ENCODE measurements around the gene KLF8.
"Not testable (repeated sequence)": the region's sequence is repeated elsewhere in the genome, so short reads cannot be mapped to it uniquely, and the experiment has no call there.

The KLF8 gene

DNA sequence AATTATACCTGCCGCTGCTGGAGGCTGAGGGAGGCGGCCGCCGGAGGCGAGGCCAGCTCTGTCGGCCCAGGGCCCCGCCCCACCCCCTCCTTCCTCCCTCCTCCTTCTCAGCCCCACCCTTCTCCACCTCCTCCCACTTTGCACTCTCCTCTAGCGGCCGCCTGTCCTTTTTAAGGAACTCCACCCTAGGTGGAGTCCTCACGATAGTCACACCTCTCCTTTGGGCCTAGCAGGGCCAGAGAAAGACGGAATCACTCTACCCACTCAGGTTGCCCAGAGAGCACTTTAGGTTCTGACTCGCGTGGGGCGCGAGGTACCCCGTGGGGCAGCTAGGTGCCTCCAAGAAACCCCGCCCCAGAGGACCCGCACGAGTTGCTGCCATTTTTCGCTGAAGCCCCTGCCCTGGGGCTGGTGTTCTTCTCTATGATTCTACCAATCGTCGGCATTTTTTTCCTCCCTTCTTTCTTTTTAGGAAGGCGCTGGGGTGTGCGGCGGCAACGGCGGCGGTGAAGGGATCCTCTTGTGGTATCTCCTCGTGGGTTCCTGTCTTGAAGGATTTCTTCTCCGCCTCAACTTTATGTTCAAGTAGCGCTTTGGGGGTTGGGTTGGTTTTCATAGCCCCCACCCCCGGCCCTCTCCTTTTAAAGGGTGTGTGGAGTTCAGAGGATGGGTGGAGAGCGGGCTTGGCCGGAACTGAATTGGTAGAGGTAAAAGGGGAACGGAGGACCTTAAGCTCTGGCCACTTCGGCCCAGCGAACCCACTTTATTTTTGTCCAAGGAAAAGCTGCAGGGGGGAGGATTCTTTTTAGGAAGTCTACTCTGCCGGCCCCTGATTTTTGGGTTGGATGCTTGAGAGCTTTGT, at the start of gene KLF8:
Gene KLF8 (plus strand): TSS at position 136 of the 862 bp plus-strand sequence. CDS start 979 bp downstream, outside the sequence.
- peak; percentile 23 for DNase-seq

- not testable (repeated sequence) for DNase-seq
Observed at GRCh38 chrX:56206945-56207344, 25.2 kb upstream of the KLF8 start.

- DNase-seq = no peak
Observed at GRCh38 chrX:56211701-56212100, 20.5 kb upstream of the KLF8 start.

DNA sequence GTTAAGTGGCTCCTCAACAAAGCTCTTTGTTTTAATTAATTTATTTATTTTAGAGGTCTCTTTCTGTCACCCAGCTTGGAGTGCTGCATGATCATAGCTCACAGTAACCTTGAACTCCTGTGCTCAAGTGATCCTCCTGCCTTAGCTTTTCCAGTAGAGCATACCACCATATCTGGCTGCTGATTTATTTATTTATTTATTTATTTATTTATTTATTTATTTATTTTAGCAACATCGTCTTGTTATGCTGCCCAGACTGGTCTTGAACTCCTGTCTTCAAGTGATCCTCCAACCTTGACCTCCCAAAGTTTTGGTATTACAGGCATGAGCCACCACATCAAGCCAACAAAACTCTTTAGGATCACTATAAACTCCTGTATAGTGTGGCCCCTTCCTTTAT, 15.8 kb upstream of the KLF8 start:
- no peak for DNase-seq

DNA sequence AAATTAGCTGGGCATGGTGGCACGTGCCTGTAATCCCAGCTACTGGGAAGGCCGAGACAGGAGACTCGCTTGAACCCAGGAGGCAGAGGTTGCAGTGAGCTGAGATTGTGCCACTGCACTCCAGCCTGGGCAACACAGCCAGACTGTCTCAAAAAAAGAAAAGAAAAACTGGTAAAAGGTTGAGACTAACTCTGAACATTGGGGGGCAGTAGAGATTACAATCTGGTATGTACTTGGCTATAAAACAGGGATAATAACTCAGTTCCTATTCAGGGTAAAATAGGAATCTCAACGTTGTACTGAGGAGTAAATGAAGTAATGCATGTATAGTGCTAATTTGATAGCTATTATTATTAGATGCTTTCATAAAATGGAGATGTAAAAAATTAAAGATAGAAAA, 12.5 kb upstream of the KLF8 start:
- no peak for DNase-seq

- no peak for DNase-seq
Observed at GRCh38 chrX:56221101-56221500, 11.1 kb upstream of the KLF8 start.

DNA sequence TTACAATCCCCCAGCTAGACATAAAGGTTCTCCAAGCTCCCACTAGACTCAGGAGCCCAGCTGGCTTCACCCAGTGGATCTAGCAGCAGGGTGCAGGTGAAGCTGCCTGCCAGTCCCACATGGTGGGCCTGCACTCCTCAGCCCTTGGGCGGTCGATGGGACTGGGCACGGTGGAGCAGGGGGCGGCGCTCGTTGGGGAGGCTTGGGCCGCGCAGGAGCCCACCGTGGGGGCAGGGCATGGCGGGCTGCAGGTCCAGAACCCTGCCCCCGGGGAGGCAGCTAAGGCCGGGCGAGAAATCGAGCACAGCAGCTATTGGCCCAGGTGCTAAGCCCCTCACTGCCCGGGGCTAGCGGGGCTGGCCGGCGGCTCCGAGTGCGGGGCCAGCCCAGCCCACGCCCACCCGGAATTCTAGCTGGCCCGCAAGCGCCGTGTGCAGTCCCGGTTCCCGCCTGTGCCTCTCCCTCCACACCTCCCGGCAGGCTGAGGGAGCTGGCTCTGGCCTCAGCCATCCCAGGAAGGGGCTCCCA, 9.6 kb upstream of the KLF8 start:
- DNase-seq = no peak

- DNase-seq = no peak
Observed at GRCh38 chrX:56226980-56227379, 5.2 kb upstream of the KLF8 start.

DNA sequence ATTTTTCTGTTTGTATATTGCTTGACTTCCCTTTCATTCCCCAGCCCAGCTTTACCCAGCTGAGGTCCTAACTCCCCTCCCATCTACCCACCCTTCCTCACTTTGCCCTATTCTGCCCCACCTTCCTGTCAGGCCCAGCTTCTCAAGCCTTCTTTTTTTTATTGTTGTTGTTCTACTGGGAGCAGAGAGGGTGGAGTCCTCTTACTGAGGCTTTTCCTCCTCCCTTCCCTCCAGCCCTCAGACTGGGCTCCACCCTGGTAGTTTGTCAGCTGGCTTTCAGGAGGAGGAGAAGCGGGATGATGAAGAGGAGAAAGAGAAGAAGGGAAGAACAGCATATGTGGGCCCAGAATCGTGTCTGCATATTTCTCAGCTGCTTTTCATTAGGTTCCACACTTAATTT, 3.2 kb upstream of the KLF8 start:
- no peak for DNase-seq

GRCh38 chrX:56231537-56232090, 542 bp upstream of the KLF8 start:
- DNase-seq = no peak

DNA sequence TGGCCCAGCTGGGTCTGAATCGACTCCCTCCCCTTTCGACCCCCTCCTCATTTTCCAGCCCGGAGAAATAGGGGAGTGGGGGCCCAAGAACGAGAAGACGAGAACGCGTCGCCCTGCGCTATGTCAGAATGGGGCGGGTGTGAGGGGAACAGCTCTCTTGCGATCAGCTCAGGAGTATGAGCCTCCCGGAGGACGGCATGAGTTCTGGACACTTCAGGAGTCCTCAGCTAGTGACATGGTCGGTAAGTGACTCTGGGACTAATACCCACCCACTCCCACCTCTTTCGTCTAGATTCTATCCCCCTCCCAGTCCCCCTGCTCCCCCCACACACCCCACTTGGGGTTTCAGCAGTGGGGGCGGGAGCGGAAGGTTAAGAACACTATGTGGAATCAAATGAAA, 944 bp downstream of the KLF8 start:
- DNase-seq = no peak

- no peak for DNase-seq
Observed at GRCh38 chrX:56233682-56234081, 1.5 kb downstream of the KLF8 start.

- DNase-seq = peak; percentile 62
Observed at GRCh38 chrX:56248492-56248891, 16.3 kb downstream of the KLF8 start.

GRCh38 chrX:56253832-56254703, 21.9 kb downstream of the KLF8 start:
- no peak for DNase-seq

DNA sequence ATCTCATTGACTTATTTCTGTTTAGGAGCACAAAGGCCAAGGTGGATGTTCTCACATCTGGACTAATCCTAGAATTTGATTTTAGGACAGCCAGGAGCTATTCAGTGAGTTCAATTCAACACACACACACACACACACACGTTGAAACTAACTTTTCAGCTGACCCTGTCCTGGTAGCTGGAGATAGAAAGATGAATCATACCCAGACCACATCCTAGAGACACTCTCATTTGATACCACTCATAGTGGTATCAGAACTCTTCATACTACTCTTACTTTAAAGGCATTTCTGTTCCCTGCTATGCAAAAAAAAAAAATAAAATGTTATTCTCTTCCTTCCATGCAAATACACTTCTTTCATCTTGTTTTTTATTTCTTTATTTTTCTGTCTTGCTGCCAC, 36.7 kb downstream of the KLF8 start:
- no peak for DNase-seq

- no peak for DNase-seq
Observed at GRCh38 chrX:56278692-56279091, 46.5 kb downstream of the KLF8 start.

DNA sequence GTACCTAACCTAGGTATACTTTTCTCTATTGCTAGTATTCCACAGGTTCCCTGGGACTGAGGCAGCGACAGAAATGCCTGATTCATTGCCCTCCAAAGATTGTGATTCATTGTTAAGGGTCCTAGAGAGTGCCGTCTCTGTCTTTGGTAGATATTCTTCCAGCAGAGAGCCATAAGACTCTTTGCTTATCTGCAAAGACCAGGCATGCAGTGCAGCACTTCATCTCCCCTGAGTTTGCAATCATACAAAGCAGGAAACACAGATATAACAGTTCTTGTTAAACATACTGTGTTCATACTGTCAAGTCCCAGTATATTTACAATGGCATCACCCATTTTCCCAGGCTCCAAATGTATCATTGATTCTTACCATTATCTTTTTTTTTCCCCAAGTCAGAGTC, 47.7 kb downstream of the KLF8 start:
- no peak for DNase-seq

DNA sequence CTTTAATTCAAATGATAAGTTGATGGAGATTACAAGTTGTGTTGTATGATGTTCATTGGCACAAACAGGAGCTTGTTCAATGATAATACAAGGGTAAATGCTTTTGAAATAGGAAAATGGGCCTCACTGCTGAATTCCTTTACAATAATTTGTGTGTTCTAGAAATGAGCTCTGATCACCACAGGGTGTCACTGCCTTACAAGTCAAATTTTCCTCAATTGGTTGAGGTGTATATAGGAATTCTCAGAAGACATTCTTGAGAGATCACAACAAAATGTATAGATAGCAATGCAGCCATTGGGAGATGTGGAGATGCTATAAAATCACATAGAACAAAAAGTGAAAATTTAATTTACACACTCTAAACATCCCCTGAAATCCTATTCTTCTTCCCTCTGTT, 49.6 kb downstream of the KLF8 start:
- DNase-seq = no peak

DNA sequence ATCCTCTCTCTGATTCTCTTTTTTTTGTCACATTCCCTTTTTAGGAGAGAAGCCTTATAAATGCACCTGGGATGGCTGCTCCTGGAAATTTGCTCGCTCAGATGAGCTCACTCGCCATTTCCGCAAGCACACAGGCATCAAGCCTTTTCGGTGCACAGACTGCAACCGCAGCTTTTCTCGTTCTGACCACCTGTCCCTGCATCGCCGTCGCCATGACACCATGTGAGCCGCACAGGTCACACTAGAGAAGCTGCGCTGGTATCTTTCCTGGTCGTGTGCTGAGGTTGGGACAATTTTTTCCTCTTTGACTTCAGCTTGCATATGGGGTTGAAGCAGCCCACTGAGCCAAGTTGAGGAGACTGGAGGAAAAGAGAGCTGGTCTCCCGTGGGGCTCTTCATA, 52.1 kb downstream of the KLF8 start:
- DNase-seq = no peak

GRCh38 chrX:56288608-56289007, 56.5 kb downstream of the KLF8 start:
- no peak for DNase-seq

DNA sequence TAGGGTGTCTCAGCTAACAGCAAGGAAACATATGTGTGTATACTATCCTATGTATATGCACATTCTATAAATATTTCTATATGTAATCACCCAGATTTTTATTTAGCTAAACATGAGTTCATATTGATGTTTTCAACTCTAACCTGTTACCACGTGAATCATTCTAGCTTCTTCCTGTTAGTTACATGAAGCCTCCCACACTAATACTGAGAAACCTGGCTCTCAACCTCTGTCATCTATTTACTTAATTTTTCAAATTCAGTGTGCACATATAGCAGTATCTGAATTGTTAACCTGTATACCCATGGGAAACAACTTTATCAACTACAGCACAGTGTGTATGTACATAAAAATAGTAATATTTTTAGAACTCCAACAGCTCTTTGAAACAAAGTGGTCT, 57.3 kb downstream of the KLF8 start:
- no peak for DNase-seq

- no peak for DNase-seq
Observed at GRCh38 chrX:56308726-56309125, 76.6 kb downstream of the KLF8 start.

DNA sequence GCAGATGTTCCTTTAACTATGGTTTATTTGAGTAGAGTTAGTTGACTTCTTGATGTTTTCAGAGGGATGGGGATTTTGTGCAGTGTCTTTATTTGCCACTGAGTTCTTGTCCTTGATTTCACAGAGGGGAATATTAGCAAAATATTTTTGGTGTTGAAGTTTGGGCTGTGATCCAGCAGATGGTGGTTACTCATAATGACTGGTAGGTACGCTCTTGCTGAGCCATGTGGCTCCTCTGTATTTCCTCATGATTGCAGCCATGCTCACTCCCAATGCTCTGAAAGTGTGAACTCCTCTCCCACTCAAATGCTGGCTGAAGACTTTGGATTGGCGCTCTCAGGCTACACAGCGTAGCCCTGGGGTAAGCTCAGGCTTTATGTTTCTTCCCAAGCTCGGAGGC, 77.7 kb downstream of the KLF8 start:
- no peak for DNase-seq

- DNase-seq = no peak
Observed at GRCh38 chrX:56310581-56310980, 78.4 kb downstream of the KLF8 start.
